ENCODE results near the gene LTBP1.

Gene LTBP1

GRCh38 chr2:33336036-33336625, 389.4 kb downstream of the LTBP1 start:
- no peak overlapping the region for H3K4me3 Mint-ChIP-seq
- peaks cover 8% of the 10 kb centered on the region for H3K4me1 Mint-ChIP-seq (ENCODE audit: low read depth)
- H3K27ac Mint-ChIP-seq, result no peak overlapping the region
- H3K27me3 Mint-ChIP-seq, result peaks cover 21% of the 10 kb centered on the region
- peaks cover 11% of the 10 kb centered on the region for H3K9me3 Mint-ChIP-seq
- no peaks in the 10 kb centered on the region for H3K36me3 Mint-ChIP-seq (ENCODE audit: low read depth)

- Mint-ChIP-seq H3K27ac (no peak overlapping the region), H3K9me3 (peaks cover 11% of the 10 kb centered on the region)
Observed at GRCh38 chr2:33337385-33337960, 390.7 kb downstream of the LTBP1 start.

DNA sequence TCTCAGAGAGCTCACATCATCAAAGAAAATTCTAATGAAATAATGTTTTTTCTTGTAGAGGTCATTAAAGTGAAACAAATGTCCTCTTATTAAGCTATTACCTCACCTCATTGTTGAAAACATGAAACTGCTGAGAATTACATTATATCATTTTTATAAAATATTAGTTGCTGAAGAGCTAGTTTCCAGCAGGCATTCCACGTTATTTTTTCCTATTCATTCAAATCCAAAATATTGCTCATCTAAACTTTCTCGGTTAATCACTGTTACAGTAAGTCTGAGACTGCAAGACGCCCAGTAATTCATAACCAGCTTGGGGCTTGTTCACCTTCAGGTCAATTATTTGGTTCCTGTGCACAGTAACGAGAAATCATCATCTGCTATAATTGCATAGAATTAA, 391.2 kb downstream of the LTBP1 start:
- peaks cover 8% of the 10 kb centered on the region for H3K4me1 Mint-ChIP-seq (ENCODE audit: low read depth)
- H3K27ac Mint-ChIP-seq, result no peak overlapping the region
- peaks cover 11% of the 10 kb centered on the region for H3K9me3 Mint-ChIP-seq
- H3K27me3 Mint-ChIP-seq, result peaks cover 21% of the 10 kb centered on the region
- H3K4me3 Mint-ChIP-seq, result no peak overlapping the region
- H3K36me3 Mint-ChIP-seq (ENCODE audit: low read depth), result no peaks in the 10 kb centered on the region

More at GRCh38 chr2:33337385-33337960, 390.7 kb downstream of the LTBP1 start:
- Mint-ChIP-seq H3K36me3 (ENCODE audit: low read depth) (no peaks in the 10 kb centered on the region), H3K4me1 (ENCODE audit: low read depth) (peaks cover 8% of the 10 kb centered on the region), H3K4me3 (no peak overlapping the region), H3K27me3 (peaks cover 21% of the 10 kb centered on the region)

- H3K36me3 Mint-ChIP-seq (ENCODE audit: low read depth), result no peaks in the 10 kb centered on the region
- H3K4me1 Mint-ChIP-seq (ENCODE audit: low read depth), result peaks cover 13% of the 10 kb centered on the region
- no peak overlapping the region for H3K27ac Mint-ChIP-seq
- no peak overlapping the region for H3K4me3 Mint-ChIP-seq
- H3K9me3 Mint-ChIP-seq, result peaks cover 1% of the 10 kb centered on the region
- H3K27me3 Mint-ChIP-seq, result peaks cover 12% of the 10 kb centered on the region
Observed at GRCh38 chr2:33339269-33339668, 392.5 kb downstream of the LTBP1 start.

DNA sequence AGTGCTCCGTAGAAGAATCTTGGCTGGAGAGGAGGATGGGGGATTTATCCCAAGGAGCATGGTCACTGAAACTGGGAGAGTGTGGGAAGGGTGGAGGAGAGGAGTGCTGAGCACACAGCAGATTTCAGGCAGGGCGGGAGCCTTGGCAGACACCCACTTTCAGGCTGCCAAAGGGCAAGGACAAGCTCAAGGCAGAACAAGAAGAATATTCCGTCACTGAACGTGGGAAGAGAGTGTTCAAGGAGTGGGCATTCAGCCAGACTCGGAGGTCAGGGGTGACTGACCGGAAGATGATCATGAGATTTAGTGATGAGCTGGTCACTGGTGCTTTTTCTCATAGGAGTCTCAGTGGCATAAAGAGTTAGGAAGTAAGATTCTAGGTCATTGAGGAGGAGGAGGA, 393.5 kb downstream of the LTBP1 start:
- H3K4me3 Mint-ChIP-seq, result no peak overlapping the region
- H3K27me3 Mint-ChIP-seq, result peaks cover 9% of the 10 kb centered on the region
- H3K36me3 Mint-ChIP-seq (ENCODE audit: low read depth), result no peaks in the 10 kb centered on the region
- peaks cover 18% of the 10 kb centered on the region for H3K4me1 Mint-ChIP-seq (ENCODE audit: low read depth)
- H3K27ac Mint-ChIP-seq, result no peak overlapping the region
- H3K9me3 Mint-ChIP-seq, result no peaks in the 10 kb centered on the region

DNA sequence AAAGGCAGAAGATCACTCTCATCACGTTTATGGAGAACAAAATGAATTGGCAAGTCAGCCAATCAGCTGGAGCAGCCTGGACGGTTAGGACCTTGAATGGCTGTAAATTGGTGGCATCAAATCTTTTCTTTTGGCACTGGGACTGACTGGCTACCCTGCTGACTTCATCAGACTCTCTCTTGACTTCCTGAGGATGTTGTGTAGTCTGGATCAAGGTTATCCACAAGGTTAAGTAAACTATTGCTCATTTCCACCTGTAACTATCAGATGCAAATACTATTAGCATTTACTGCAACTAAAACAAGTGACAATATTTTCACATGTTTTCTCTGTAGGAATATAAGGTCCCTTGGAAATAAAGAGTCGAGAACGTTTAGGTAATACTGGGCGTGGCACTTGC, 395.4 kb downstream of the LTBP1 start:
- peaks cover 4% of the 10 kb centered on the region for H3K27me3 Mint-ChIP-seq
- H3K9me3 Mint-ChIP-seq, result no peaks in the 10 kb centered on the region
- no peaks in the 10 kb centered on the region for H3K36me3 Mint-ChIP-seq (ENCODE audit: low read depth)
- H3K27ac Mint-ChIP-seq, result no peak overlapping the region
- H3K4me1 Mint-ChIP-seq (ENCODE audit: low read depth), result peaks cover 10% of the 10 kb centered on the region
- H3K4me3 Mint-ChIP-seq, result no peak overlapping the region

DNA sequence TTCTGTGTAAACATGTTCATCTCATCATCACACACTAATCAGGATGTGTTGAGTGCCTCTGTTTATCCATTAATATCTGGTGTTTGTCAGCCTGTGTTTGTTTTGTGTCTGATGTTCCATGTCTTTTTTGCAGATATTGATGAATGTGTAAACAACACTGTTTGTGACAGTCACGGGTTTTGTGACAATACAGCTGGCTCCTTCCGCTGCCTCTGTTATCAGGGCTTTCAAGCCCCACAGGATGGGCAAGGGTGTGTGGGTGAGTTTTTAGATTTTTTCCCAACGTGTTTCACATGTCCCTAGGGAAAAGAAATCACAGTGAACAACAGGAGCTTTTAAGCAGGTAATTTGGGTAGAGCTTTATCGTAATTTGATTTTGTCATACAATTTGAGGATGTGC, 396.0 kb downstream of the LTBP1 start:
- no peaks in the 10 kb centered on the region for H3K36me3 Mint-ChIP-seq (ENCODE audit: low read depth)
- H3K27ac Mint-ChIP-seq, result no peak overlapping the region
- no peaks in the 10 kb centered on the region for H3K9me3 Mint-ChIP-seq
- peaks cover 10% of the 10 kb centered on the region for H3K4me1 Mint-ChIP-seq (ENCODE audit: low read depth)
- peaks cover 4% of the 10 kb centered on the region for H3K27me3 Mint-ChIP-seq
- no peak overlapping the region for H3K4me3 Mint-ChIP-seq

DNA sequence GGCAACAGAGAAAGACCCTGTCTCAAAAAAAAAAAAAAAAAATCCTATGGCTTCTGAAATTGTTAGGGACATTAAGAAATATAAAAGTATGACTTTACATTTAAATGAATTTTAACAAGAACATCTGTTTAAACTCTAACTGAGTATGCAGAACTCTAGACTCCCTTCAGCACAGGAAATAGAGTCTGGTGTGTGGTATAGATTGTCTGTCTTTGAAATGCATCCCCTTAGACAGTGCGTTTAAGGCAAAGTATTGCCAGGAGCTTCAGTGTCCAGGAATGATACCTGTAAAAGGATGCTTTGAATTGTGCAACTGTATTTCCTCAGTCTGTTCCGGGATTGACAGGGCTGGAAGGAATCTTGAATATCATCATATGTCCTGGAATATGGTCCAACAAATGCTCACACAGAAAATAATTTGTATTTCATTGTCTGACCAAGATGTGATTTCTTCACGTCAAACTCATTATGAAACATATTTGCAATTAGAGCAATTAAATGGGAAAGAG, 396.7 kb downstream of the LTBP1 start:
- peaks cover 10% of the 10 kb centered on the region for H3K4me1 Mint-ChIP-seq (ENCODE audit: low read depth)
- no peaks in the 10 kb centered on the region for H3K9me3 Mint-ChIP-seq
- H3K27ac Mint-ChIP-seq, result no peak overlapping the region
- H3K36me3 Mint-ChIP-seq (ENCODE audit: low read depth), result no peaks in the 10 kb centered on the region
- H3K27me3 Mint-ChIP-seq, result peaks cover 4% of the 10 kb centered on the region
- no peak overlapping the region for H3K4me3 Mint-ChIP-seq

DNA sequence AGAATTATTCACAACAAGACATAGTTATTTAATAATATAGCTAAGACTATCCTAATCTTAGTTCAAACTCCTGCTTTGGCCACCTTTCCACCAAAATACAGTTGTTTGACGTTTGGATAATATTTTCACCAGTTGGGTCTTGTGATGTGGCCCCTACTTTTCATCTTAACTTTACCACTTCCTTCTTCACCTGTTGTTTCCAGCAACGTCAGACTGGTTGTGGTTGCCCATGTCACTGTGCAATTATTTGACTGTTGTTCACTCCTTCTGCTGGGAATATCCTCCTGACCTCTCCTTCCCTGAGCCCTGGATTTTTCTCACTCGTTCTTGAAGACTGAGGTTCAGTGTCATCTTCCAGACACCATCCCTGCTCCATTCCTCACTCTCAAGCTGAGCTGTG, 397.5 kb downstream of the LTBP1 start:
- Mint-ChIP-seq H3K9me3 (no peaks in the 10 kb centered on the region), H3K4me3 (no peak overlapping the region), H3K4me1 (ENCODE audit: low read depth) (peaks cover 10% of the 10 kb centered on the region), H3K36me3 (ENCODE audit: low read depth) (no peaks in the 10 kb centered on the region), H3K27me3 (peaks cover 4% of the 10 kb centered on the region), H3K27ac (no peak overlapping the region)

- no peak overlapping the region for H3K27ac Mint-ChIP-seq
- no peak overlapping the region for H3K4me3 Mint-ChIP-seq
- no peaks in the 10 kb centered on the region for H3K36me3 Mint-ChIP-seq (ENCODE audit: low read depth)
- H3K9me3 Mint-ChIP-seq, result no peaks in the 10 kb centered on the region
- no peaks in the 10 kb centered on the region for H3K27me3 Mint-ChIP-seq
- H3K4me1 Mint-ChIP-seq (ENCODE audit: low read depth), result peaks cover 10% of the 10 kb centered on the region
Observed at GRCh38 chr2:33347856-33348255, 401.1 kb downstream of the LTBP1 start.

GRCh38 chr2:33350632-33351031, 403.9 kb downstream of the LTBP1 start:
- Mint-ChIP-seq H3K4me1 (ENCODE audit: low read depth) (no peaks in the 10 kb centered on the region), H3K27ac (no peak overlapping the region), H3K4me3 (no peak overlapping the region), H3K9me3 (peaks cover 8% of the 10 kb centered on the region), H3K36me3 (ENCODE audit: low read depth) (peaks cover 3% of the 10 kb centered on the region), H3K27me3 (no peaks in the 10 kb centered on the region)

- H3K27me3 Mint-ChIP-seq, result no peaks in the 10 kb centered on the region
- H3K36me3 Mint-ChIP-seq (ENCODE audit: low read depth), result peaks cover 7% of the 10 kb centered on the region
- no peaks in the 10 kb centered on the region for H3K4me1 Mint-ChIP-seq (ENCODE audit: low read depth)
- H3K4me3 Mint-ChIP-seq, result no peak overlapping the region
- H3K27ac Mint-ChIP-seq, result no peak overlapping the region
- peaks cover 15% of the 10 kb centered on the region for H3K9me3 Mint-ChIP-seq
Observed at GRCh38 chr2:33351781-33352180, 405.0 kb downstream of the LTBP1 start.

GRCh38 chr2:33354981-33355380, 408.2 kb downstream of the LTBP1 start:
- no peaks in the 10 kb centered on the region for H3K4me1 Mint-ChIP-seq (ENCODE audit: low read depth)
- no peak overlapping the region for H3K4me3 Mint-ChIP-seq
- no peak overlapping the region for H3K27ac Mint-ChIP-seq
- H3K27me3 Mint-ChIP-seq, result no peaks in the 10 kb centered on the region
- peaks cover 24% of the 10 kb centered on the region for H3K9me3 Mint-ChIP-seq
- peaks cover 7% of the 10 kb centered on the region for H3K36me3 Mint-ChIP-seq (ENCODE audit: low read depth)

- Mint-ChIP-seq H3K36me3 (ENCODE audit: low read depth) (peaks cover 7% of the 10 kb centered on the region), H3K27ac (no peak overlapping the region), H3K4me1 (ENCODE audit: low read depth) (no peaks in the 10 kb centered on the region), H3K4me3 (no peak overlapping the region), H3K9me3 (peaks cover 24% of the 10 kb centered on the region), H3K27me3 (no peaks in the 10 kb centered on the region)
Observed at GRCh38 chr2:33358878-33359277, 412.1 kb downstream of the LTBP1 start.

DNA sequence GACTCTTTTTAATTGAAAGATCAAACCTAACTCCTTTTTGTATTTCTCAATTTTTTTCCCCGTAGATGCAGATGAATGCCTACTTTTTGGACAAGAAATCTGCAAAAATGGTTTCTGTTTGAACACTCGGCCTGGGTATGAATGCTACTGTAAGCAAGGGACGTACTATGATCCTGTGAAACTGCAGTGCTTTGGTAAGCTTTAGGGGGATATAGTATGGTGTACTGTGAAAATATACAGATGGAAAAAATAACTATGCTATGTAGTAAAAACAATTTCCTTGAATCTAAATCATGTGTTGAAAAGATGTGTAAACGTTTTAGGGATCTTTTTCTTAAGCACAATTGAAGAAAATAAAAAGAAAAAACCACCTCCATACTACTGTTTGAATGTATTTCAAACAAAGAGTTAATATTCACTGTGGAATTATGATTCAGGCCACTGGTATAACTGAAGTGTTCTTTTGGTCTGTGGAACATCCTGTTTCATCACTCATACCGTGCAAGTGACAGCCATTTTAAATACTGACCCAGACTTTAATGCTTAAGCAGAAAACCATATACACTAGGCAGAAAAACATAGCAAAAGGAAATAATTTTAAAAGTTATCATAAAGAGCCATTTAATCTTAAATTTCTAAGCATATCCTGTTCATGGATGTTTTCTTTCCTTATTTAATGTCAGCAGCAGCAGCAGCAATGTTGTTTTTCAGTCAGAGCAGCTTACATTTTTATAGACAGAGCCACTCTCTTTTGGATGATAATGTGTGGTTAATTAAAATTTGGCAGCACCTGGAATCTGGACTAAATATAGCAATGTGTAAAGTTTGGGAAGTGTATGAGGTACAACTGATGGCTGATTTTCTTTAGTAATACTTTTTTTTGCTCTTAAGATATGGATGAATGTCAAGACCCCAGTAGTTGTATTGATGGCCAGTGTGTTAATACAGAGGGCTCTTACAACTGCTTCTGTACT, 416.9 kb downstream of the LTBP1 start:
- Mint-ChIP-seq H3K4me3 (no peak overlapping the region), H3K9me3 (no peaks in the 10 kb centered on the region), H3K4me1 (ENCODE audit: low read depth) (no peaks in the 10 kb centered on the region)

More for the DNA sequence above, 416.9 kb downstream of the LTBP1 start:
- H3K27me3 Mint-ChIP-seq, result peaks cover 10% of the 10 kb centered on the region
- no peak overlapping the region for H3K27ac Mint-ChIP-seq
- H3K36me3 Mint-ChIP-seq (ENCODE audit: low read depth), result no peaks in the 10 kb centered on the region

Measured in stimulated activated naive CD8-positive, alpha-beta T cell treated with anti-CD3 and anti-CD28 coated beads, Interleukin-15, Interleukin-2, amounts not matched to agents 100 ng/mL and 50 ng/mL, for 24 hours (primary cell).